HG02973 (cell line): ENCODE results near the gene CYP4A11.
"Not testable (repeated sequence)": the region's sequence is repeated elsewhere in the genome, so short reads cannot be mapped to it uniquely, and the experiment has no call there.

Source experiments
- ATAC-seq: cut with Tn5 transposase; IDR thresholded peaks from one replicate; pipeline ENCODE4 v1.9.1; 2021; ENCODE audit warnings: moderate library complexity; ENCODE audit not compliant: unreplicated experiment

Gene CYP4A11

DNA sequence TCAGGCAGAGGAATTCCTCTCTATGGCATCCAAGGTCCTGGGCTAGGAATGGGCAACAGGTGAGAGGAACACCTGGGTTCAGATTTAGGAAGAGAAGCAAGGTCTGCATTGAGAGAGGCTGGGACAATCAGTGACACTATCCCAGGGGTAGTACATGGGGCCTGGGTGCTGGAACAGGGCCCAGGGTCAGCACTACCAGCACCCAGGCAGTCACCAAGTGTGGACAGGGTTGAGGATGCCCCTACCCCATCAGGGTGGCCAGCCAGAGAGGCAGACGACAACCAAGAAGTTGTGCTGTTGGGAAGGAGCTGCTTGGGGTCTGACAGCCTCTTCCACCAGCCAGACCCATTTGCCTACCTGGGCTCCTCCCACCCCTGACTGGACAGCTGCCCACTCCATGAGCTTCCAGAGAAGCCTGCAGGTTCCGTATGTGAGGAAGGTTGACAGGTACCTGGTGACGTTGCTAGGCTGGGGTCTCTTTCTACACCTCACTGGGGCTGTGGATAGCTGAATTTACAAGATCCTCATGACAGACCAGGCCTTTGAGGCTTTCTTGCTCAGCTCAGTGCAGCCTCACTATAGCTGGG, 13.9 kb downstream of the CYP4A11 start:
- no peak for ATAC-seq

DNA sequence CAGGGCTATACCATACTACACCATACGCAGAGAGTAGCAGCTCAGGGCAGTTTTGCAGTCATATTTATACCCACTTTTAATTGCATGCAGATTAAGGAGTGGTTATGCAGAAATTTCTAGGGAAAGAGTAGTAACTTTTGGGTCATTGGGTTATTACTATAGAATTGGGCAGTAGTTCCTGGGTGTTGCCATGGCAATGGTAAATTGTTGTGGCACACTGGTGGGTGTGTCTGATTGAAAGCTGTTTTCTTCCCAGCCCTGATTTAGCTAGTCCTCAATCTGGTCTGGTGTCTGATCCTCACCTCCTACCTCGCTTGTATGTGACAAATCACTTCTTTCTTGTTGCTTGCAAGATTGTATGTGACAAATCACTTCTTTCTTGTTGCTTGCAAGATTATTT, 30.5 kb downstream of the CYP4A11 start:
- no peak for ATAC-seq

- no peak for ATAC-seq
These were observed 37.8 kb downstream of the CYP4A11 start for GRCh38 chr1:46903481-46903880.

DNA sequence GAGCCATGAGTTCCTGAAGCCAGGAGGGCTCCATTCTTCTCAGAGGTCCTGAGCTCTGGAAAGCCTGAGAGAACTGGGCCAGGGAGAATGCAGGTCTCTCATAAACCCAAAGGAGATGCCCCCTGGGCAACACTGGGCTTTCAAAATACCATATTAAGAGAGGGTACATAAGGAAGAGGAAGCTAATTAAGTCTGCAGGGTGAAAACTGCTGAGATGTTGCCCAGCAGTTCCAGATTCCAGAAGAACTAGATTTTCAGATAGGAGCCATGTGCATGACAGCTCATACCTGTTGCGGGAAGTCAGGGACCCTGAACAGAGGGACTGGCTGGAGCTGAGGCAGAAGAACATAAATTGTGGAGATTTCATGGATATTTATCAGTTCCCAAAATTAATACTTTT, 40.9 kb downstream of the CYP4A11 start:
- ATAC-seq, result no peak

GRCh38 chr1:46881656-46882055, 59.6 kb downstream of the CYP4A11 start:
- ATAC-seq, result not testable (repeated sequence)
